Measurements from ENCODE around the gene RFX8.
"Not testable (repeated sequence)": the region's sequence is repeated elsewhere in the genome, so short reads cannot be mapped to it uniquely, and the experiment has no call there.

RFX8 gene

GRCh38 chr2:101439716-101440115 is 35.2 kb downstream of the RFX8 start:
- H3K27ac ChIP-seq: no peak overlapping the region
- TF ChIP-seq CTCF (IDR thresholded peaks at IDR 0.05): no peak
- no peak for TF ChIP-seq ZFX (IDR thresholded peaks at IDR 0.05; ENCODE audit: borderline replicate concordance)

- H3K27ac ChIP-seq: not testable (repeated sequence)
Measured at GRCh38 chr2:101438555-101438954, 36.4 kb downstream of the RFX8 start.

- no peak for TF ChIP-seq CTCF (IDR thresholded peaks at IDR 0.05)
- TF ChIP-seq ZFX (IDR thresholded peaks at IDR 0.05; ENCODE audit: borderline replicate concordance): no peak
- H3K27ac ChIP-seq: no peak overlapping the region
Measured at GRCh38 chr2:101435001-101435862, 39.7 kb downstream of the RFX8 start.

- no peak for TF ChIP-seq CTCF (IDR thresholded peaks at IDR 0.05)
- no peak for TF ChIP-seq ZFX (IDR thresholded peaks at IDR 0.05; ENCODE audit: borderline replicate concordance)
- no peak overlapping the region for H3K27ac ChIP-seq
Measured at GRCh38 chr2:101433465-101433864, 41.4 kb downstream of the RFX8 start.

GRCh38 chr2:101432411-101433181 is 42.3 kb downstream of the RFX8 start:
- TF ChIP-seq CTCF (IDR thresholded peaks at IDR 0.05): no peak
- TF ChIP-seq ZFX (IDR thresholded peaks at IDR 0.05; ENCODE audit: borderline replicate concordance): no peak
- H3K27ac ChIP-seq: no peak overlapping the region

GRCh38 chr2:101431486-101431885 is 43.4 kb downstream of the RFX8 start:
- H3K27ac ChIP-seq: no peak overlapping the region

GRCh38 chr2:101430156-101430555 is 44.8 kb downstream of the RFX8 start:
- no peak for TF ChIP-seq ZFX (IDR thresholded peaks at IDR 0.05; ENCODE audit: borderline replicate concordance)
- no peak for TF ChIP-seq CTCF (IDR thresholded peaks at IDR 0.05)

More at GRCh38 chr2:101431486-101431885, 43.4 kb downstream of the RFX8 start:
- no peak for TF ChIP-seq ZFX (IDR thresholded peaks at IDR 0.05; ENCODE audit: borderline replicate concordance)
- no peak for TF ChIP-seq CTCF (IDR thresholded peaks at IDR 0.05)

More at GRCh38 chr2:101430156-101430555, 44.8 kb downstream of the RFX8 start:
- H3K27ac ChIP-seq: no peak overlapping the region
